Sigmoid colon (tissue), 7 donors: Measurements from ENCODE around the gene EHD2. TPM values are rescaled to one million over a fixed set of nuclear protein-coding genes. Genes with fewer than 3 reads are reported as not detected.

Experiments used
- DNase-seq: peaks from one replicate; pipeline ENCODE4 v3.0.0-alpha.2; 2019
- H3K27ac ChIP-seq, 4 donors: fragments of 200-600 bp; sonication (generic); one replicate each; pipeline ENCODE4 v1.5.1; 2016 to 2019; ENCODE audit warnings: mild to moderate bottlenecking in 1 of 4
- H3K27me3 ChIP-seq, 3 donors: fragments of 200-600 bp; sonication (generic); one replicate each; pipeline ENCODE4 v1.5.1; 2019; ENCODE audit warnings: mild to moderate bottlenecking in 1 of 3
- H3K36me3 ChIP-seq, 4 donors: fragments of 200-600 bp; sonication (generic); one replicate each; pipeline ENCODE4 v1.5.1; 2016 to 2019
- H3K4me1 ChIP-seq, 4 donors: fragments of 200-600 bp; sonication (generic); one replicate each; pipeline ENCODE4 v1.5.1; 2017 to 2019
- H3K4me3 ChIP-seq, 4 donors: fragments of 200-600 bp; sonication (generic); one replicate each; pipeline ENCODE4 v1.5.1; 2017 to 2019; ENCODE audit warnings: mild to moderate bottlenecking in 2 of 4, moderate library complexity in 1 of 4
- H3K9me3 ChIP-seq, 4 donors: fragments of 200-600 bp in 3 of 4; sonication (generic) in 3 of 4; one replicate each; pipeline versions ENCODE4 v1.5.1 to v1.6.1; 2013 to 2019
- EP300 ChIP-seq, 4 donors: sonication (generic); formaldehyde crosslinking; IDR thresholded peaks; one replicate each; pipeline ENCODE4 v1.6.1; 2017; ENCODE audit warnings: antibody characterized with exemption in 4 of 4
- POLR2A ChIP-seq, 2 donors: fragments of 450-650 bp; IDR thresholded peaks; one replicate each; pipeline ENCODE4 v1.6.1; 2016; ENCODE audit warnings: antibody characterized with exemption in 2 of 2, mild to moderate bottlenecking in 2 of 2, moderate library complexity in 2 of 2
- POLR2AphosphoS5 ChIP-seq, 4 donors: sonication (generic); formaldehyde crosslinking; IDR thresholded peaks; one replicate each; pipeline ENCODE4 v1.6.1; 2017; ENCODE audit warnings: antibody characterized with exemption in 4 of 4
- WGBS, 2 donors: extraction: QIAGEN DNeasy Blood & Tissue Kit; methylation state at CpG; one replicate each; pipeline ENCODE4 v1.1.7; 2013; 5-methylcytosine and 5-hydroxymethylcytosine counted together
- intact Hi-C: fragments of 100-400 bp; cut with DNase I; formaldehyde crosslinking; loops from one replicate; pipeline ENCODE4 v1.15.1; 2023
- polyA plus RNA-seq, 3 donors: library from polyadenylated mRNA; stranded (reverse); fragments of 200-250 nt; gene quantifications; one replicate each; pipeline ENCODE4 v1.2.3, GENCODE V29; 2013
- total RNA-seq, 4 donors: library from RNA; depleted of rRNA; stranded (reverse); fragments of >200 nt; gene quantifications; one replicate each; pipeline ENCODE4 v1.1.0, GENCODE V29; 2016
- TF ChIP-seq, protein P1 (sequence below), 4 experiments: fragments of 450-650 bp in 3 of 4; fragments of 200-600 bp in 1 of 4; IDR thresholded peaks; one replicate each; pipeline ENCODE4 v1.5.1; 2016 to 2019; ENCODE audit warnings: antibody characterized with exemption in 4 of 4, mild to moderate bottlenecking in 3 of 4, moderate library complexity in 2 of 4
- donor health status: healthy with polysubstance abuse.
- donor health status: Bipolar disorder and iron deficiency.
- donor health status: healthy.

EHD2 gene
- total and polyA plus RNA-seq, 7 donors, result 3.5 to 184 (median 41.8) TPM

DNA sequence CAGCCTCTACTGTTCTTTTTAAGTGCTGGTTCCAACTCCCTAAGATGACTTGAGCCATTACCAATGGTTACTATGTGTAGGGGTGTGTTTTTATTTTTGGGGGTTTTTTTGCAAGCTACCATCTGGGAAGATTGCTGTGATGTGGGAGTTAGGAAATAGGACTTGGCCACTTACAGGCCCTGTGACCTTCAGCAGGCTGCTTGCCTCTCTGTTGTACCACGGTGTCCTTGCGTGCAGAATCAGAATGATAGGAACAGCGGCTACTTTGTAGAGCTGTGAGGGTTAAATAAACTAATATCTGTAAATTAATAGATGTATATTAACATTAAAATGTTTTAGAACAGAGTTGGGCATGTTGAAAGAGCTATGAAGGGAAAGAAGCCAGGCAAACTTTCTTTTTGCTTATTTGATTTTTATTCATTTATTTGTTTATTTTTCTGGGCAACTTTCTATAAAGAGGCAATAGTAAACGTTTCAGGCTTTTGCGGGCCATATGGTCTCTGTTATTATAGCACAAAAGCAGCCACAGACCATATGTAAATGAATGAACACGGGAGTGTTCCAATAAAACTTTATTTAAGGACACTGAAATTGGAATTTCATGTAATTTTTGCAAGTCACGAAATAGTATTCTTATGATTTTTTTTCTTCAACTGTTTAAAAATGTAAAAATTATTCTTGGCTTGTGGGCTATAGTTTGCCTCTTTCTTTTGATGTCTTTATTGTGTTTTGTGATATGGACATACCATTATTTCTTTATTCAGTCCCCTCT, 26.4 kb upstream of the EHD2 start:
- Histone ChIP-seq H3K4me3 (no peak overlapping the region), H3K9me3 (no peaks in the 10 kb centered on the region), H3K36me3 (peaks cover 0 to 43% (median 4%) of the 10 kb centered on the region in 4 donors), H3K27ac (no peak overlapping the region), H3K27me3 (no peaks in the 10 kb centered on the region), H3K4me1 (peaks cover 0 to 6% (median 0%) of the 10 kb centered on the region in 4 donors)
- TF ChIP-seq EP300 (IDR thresholded peaks at IDR 0.05), result no peak
- TF ChIP-seq POLR2AphosphoS5 (IDR thresholded peaks at IDR 0.05), result no peak
- no peak for TF ChIP-seq POLR2A (IDR thresholded peaks at IDR 0.05)
- TF ChIP-seq, protein P1, sequence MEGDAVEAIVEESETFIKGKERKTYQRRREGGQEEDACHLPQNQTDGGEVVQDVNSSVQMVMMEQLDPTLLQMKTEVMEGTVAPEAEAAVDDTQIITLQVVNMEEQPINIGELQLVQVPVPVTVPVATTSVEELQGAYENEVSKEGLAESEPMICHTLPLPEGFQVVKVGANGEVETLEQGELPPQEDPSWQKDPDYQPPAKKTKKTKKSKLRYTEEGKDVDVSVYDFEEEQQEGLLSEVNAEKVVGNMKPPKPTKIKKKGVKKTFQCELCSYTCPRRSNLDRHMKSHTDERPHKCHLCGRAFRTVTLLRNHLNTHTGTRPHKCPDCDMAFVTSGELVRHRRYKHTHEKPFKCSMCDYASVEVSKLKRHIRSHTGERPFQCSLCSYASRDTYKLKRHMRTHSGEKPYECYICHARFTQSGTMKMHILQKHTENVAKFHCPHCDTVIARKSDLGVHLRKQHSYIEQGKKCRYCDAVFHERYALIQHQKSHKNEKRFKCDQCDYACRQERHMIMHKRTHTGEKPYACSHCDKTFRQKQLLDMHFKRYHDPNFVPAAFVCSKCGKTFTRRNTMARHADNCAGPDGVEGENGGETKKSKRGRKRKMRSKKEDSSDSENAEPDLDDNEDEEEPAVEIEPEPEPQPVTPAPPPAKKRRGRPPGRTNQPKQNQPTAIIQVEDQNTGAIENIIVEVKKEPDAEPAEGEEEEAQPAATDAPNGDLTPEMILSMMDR (IDR thresholded peaks at IDR 0.05), result no peak
- no peak for DNase-seq
- intact Hi-C loops, result no loop called here
- 84 to 90% methylated on average over 7 of the region's 7 CpGs for WGBS, 2 donors

DNA sequence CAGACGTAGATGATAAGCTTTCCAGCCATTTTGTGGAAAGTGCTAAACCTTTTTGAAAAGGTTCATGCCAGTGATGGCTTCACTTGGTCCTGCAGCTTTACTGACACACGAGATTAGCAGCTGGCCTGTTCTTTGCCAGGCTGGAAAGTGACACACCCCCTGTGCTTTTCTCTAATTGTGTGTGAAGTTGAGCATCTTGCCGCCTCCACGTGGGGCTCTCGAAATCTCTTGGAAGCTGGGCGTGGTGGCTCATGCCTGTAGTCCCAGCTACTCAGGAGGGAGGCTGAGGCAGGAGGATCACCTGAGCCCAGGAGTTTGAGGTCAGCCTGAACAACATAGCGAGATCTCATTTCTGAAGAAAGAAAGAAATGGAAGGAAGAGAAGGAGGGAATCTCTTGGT, 25.3 kb upstream of the EHD2 start:
- intact Hi-C loops, result no loop called here
- peaks cover 0 to 48% (median 9%) of the 10 kb centered on the region in 4 donors for H3K36me3 ChIP-seq
- no peak for DNase-seq
- H3K27ac ChIP-seq, result no peak overlapping the region
- H3K4me1 ChIP-seq, result peaks cover 0 to 3% (median 0%) of the 10 kb centered on the region in 4 donors
- H3K27me3 ChIP-seq, result no peaks in the 10 kb centered on the region
- no peaks in the 10 kb centered on the region for H3K9me3 ChIP-seq
- 85 to 90% methylated on average over 7 of the region's 7 CpGs for WGBS, 2 donors
- TF ChIP-seq POLR2AphosphoS5 (IDR thresholded peaks at IDR 0.05), result no peak
- no peak for TF ChIP-seq POLR2A (IDR thresholded peaks at IDR 0.05)
- TF ChIP-seq, protein P1 (IDR thresholded peaks at IDR 0.05), result no peak
- no peak for TF ChIP-seq EP300 (IDR thresholded peaks at IDR 0.05)
- no peak overlapping the region for H3K4me3 ChIP-seq

DNA sequence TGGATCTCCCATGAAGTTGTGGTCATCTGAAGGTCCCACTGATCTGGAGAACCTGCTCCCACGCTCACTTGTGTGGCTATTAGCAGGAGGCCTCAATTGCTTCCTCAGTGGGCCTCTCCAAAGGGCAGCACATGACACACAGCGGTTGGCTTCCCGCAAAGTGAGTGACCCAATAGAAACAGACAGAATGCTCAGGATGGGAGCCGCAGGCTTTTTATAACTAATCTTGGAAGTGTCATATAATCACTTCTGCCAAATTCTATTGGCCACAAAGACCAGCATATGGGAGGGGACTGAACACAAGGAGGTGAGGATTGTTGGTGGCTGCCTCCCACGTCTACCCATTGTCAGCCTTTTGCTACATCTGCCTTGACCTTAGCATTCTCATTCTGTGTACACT, 22.1 kb upstream of the EHD2 start:
- Histone ChIP-seq H3K27me3 (no peaks in the 10 kb centered on the region), H3K4me1 (no peaks in the 10 kb centered on the region), H3K4me3 (no peak overlapping the region), H3K9me3 (no peaks in the 10 kb centered on the region), H3K27ac (no peak overlapping the region), H3K36me3 (peaks cover 0 to 48% (median 10%) of the 10 kb centered on the region in 4 donors)
- 97 to 98% methylated on average over 5 of the region's 5 CpGs for WGBS, 2 donors
- intact Hi-C loops, result no loop called here
- DNase-seq, result no peak
- TF ChIP-seq, protein P1 (IDR thresholded peaks at IDR 0.05), result no peak

DNA sequence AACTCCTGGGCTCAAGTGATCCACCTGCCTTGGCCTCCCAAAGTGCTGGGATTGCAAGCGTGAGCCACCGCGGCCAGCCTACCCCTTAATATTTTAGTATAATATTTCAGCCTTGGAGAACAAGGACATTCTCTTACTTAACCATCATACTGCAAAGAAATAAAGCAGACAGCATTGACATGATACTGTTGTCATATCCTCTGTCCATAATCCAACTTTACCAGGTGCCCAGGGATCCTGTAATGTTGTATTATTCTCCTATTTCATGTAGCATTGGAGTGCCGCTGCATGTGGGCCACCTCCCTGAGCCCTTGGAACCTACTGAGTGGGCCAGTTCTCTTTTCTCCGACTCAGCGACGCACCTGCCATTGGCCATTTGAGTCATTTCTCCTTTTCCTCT, 21.4 kb upstream of the EHD2 start:
- Histone ChIP-seq H3K4me1 (no peaks in the 10 kb centered on the region), H3K36me3 (peaks cover 0 to 46% (median 10%) of the 10 kb centered on the region in 4 donors), H3K27ac (no peak overlapping the region), H3K4me3 (no peak overlapping the region), H3K27me3 (no peaks in the 10 kb centered on the region), H3K9me3 (no peaks in the 10 kb centered on the region)
- DNase-seq, result no peak
- intact Hi-C loops, result no loop called here
- TF ChIP-seq POLR2AphosphoS5 (IDR thresholded peaks at IDR 0.05), result no peak
- TF ChIP-seq EP300 (IDR thresholded peaks at IDR 0.05), result no peak
- TF ChIP-seq POLR2A (IDR thresholded peaks at IDR 0.05), result no peak
- TF ChIP-seq, protein P1 (IDR thresholded peaks at IDR 0.05), result no peak
- WGBS, 2 donors, result 57 to 76% methylated on average over 7 of the region's 7 CpGs

DNA sequence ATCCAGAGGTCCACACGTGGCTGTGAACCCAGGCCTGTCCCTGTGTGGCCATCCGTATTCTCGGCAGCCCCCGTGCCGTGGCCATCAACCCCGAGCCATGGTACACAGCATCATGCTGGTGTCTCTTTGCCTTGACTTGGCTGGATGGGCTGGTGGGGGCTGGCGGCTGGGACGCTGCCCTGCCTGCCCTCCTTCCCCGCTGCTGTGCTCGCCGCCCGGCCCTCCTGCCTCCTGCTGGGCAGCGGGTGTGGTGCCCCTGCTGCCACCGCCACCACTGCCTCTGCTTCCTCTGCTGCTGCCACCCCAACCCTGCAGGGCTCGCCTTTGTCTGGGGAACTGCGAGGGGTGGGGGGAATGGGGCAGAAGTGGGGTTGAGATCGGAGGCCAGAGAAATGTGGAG, 19.7 kb upstream of the EHD2 start:
- WGBS, 2 donors, result 89 to 94% methylated on average over 17 of the region's 17 CpGs
- no peak overlapping the region for H3K4me3 ChIP-seq
- no peaks in the 10 kb centered on the region for H3K27me3 ChIP-seq
- no peaks in the 10 kb centered on the region for H3K9me3 ChIP-seq
- no peak for DNase-seq
- H3K36me3 ChIP-seq, result peaks cover 0 to 47% (median 11%) of the 10 kb centered on the region in 4 donors
- TF ChIP-seq POLR2AphosphoS5 (IDR thresholded peaks at IDR 0.05) (no peak), POLR2A (IDR thresholded peaks at IDR 0.05) (no peak), EP300 (IDR thresholded peaks at IDR 0.05) (no peak)
- TF ChIP-seq, protein P1 (IDR thresholded peaks at IDR 0.05), result no peak
- no peak overlapping the region for H3K27ac ChIP-seq
- intact Hi-C loops, result no loop called here
- H3K4me1 ChIP-seq, result peaks cover 0 to 6% (median 5%) of the 10 kb centered on the region in 4 donors
